Urinary bladder (tissue), 4 donors: Measurements from ENCODE around the gene ARHGEF10L. TPM values are rescaled to one million over a fixed set of nuclear protein-coding genes. Genes with fewer than 3 reads are reported as not detected.

Source experiments
- DNase-seq: peaks from one replicate; pipeline ENCODE4 v3.0.0-alpha.2; 2015; ENCODE audit errors: extremely low spot score
- H3K27ac ChIP-seq: one replicate; pipeline ENCODE4 v1.5.1; 2013; ENCODE audit warnings: low read depth, mild to moderate bottlenecking, moderate library complexity
- H3K36me3 ChIP-seq: one replicate; pipeline ENCODE4 v1.6.1; 2013; ENCODE audit warnings: mild to moderate bottlenecking, moderate library complexity; ENCODE audit not compliant: insufficient read depth
- H3K4me1 ChIP-seq: one replicate; pipeline ENCODE4 v1.6.1; 2013; ENCODE audit warnings: mild to moderate bottlenecking, moderate library complexity; ENCODE audit not compliant: insufficient read depth
- H3K4me3 ChIP-seq: one replicate; pipeline ENCODE4 v1.5.1; 2013; ENCODE audit warnings: low read depth, low read length
- WGBS: extraction: QIAGEN DNeasy Blood & Tissue Kit; methylation state at CpG from one replicate; pipeline ENCODE4 v1.1.7; 2013; 5-methylcytosine and 5-hydroxymethylcytosine counted together
- polyA plus RNA-seq: library from polyadenylated mRNA; stranded (reverse); fragments of 200-250 nt; gene quantifications from one replicate; pipeline ENCODE4 v1.2.3, GENCODE V29; 2013
- total RNA-seq: library from RNA; depleted of rRNA; stranded (reverse); fragments of >200 nt; gene quantifications from one replicate; pipeline ENCODE4 v1.2.3, GENCODE V29; 2014
- donor health status: healthy with polysubstance abuse.
- donor health status: healthy.

ARHGEF10L gene
- total and polyA plus RNA-seq, 2 donors, result 26.5 to 41.4 TPM

GRCh38 chr1:17646444-17647280 is 107.2 kb downstream of the ARHGEF10L start:
- WGBS, result 91% methylated on average over 32 of the region's 32 CpGs
- H3K36me3 ChIP-seq, result no peaks in the 10 kb centered on the region
- no peak overlapping the region for H3K27ac ChIP-seq
- no peak for DNase-seq
- no peak overlapping the region for H3K4me3 ChIP-seq
- no peaks in the 10 kb centered on the region for H3K4me1 ChIP-seq

- DNase-seq, result no peak
- Histone ChIP-seq H3K4me3 (no peak overlapping the region), H3K4me1 (no peaks in the 10 kb centered on the region), H3K36me3 (no peaks in the 10 kb centered on the region), H3K27ac (no peak overlapping the region)
- 87% methylated on average over 20 of the region's 20 CpGs for WGBS
These were observed 109.1 kb downstream of the ARHGEF10L start for GRCh38 chr1:17648457-17649145.

GRCh38 chr1:17649371-17650106 is 110.0 kb downstream of the ARHGEF10L start:
- H3K36me3 ChIP-seq, result no peaks in the 10 kb centered on the region
- no peak overlapping the region for H3K4me3 ChIP-seq
- WGBS, result 90% methylated on average over 11 of the region's 11 CpGs
- no peak overlapping the region for H3K27ac ChIP-seq
- DNase-seq, result no peak
- H3K4me1 ChIP-seq, result no peaks in the 10 kb centered on the region

- H3K36me3 ChIP-seq, result no peaks in the 10 kb centered on the region
- no peaks in the 10 kb centered on the region for H3K4me1 ChIP-seq
- no peak for DNase-seq
- H3K27ac ChIP-seq, result no peak overlapping the region
- H3K4me3 ChIP-seq, result no peak overlapping the region
- WGBS, result 76% methylated on average over 7 of the region's 7 CpGs
These were observed 113.8 kb downstream of the ARHGEF10L start for GRCh38 chr1:17653276-17653675.

- 69% methylated on average over 9 of the region's 9 CpGs for WGBS
- H3K27ac ChIP-seq, result no peak overlapping the region
- H3K4me3 ChIP-seq, result no peak overlapping the region
- H3K4me1 ChIP-seq, result no peaks in the 10 kb centered on the region
- no peak for DNase-seq
- H3K36me3 ChIP-seq, result no peaks in the 10 kb centered on the region
These were observed 114.3 kb downstream of the ARHGEF10L start for GRCh38 chr1:17653728-17654351.

- no peaks in the 10 kb centered on the region for H3K4me1 ChIP-seq
- no peak overlapping the region for H3K27ac ChIP-seq
- H3K36me3 ChIP-seq, result no peaks in the 10 kb centered on the region
- WGBS, result 89% methylated on average over 2 of the region's 2 CpGs
- DNase-seq, result no peak
- H3K4me3 ChIP-seq, result no peak overlapping the region
These were observed 115.0 kb downstream of the ARHGEF10L start for GRCh38 chr1:17654519-17654918.

GRCh38 chr1:17655169-17655568 is 115.7 kb downstream of the ARHGEF10L start:
- H3K4me3 ChIP-seq, result no peak overlapping the region
- WGBS, result 97% methylated on average over 1 of the region's 1 CpG
- DNase-seq, result no peak
- H3K36me3 ChIP-seq, result no peaks in the 10 kb centered on the region
- no peaks in the 10 kb centered on the region for H3K4me1 ChIP-seq
- H3K27ac ChIP-seq, result no peak overlapping the region

- H3K27ac ChIP-seq, result no peak overlapping the region
- no peaks in the 10 kb centered on the region for H3K36me3 ChIP-seq
- 94% methylated on average over 15 of the region's 15 CpGs for WGBS
- H3K4me3 ChIP-seq, result no peak overlapping the region
- no peak for DNase-seq
- H3K4me1 ChIP-seq, result no peaks in the 10 kb centered on the region
These were observed 116.4 kb downstream of the ARHGEF10L start for GRCh38 chr1:17655922-17656321.

- no peak for DNase-seq
- H3K36me3 ChIP-seq, result no peaks in the 10 kb centered on the region
- no peaks in the 10 kb centered on the region for H3K4me1 ChIP-seq
- no peak overlapping the region for H3K27ac ChIP-seq
- WGBS, result 93% methylated on average over 13 of the region's 13 CpGs
- H3K4me3 ChIP-seq, result no peak overlapping the region
These were observed 117.9 kb downstream of the ARHGEF10L start for GRCh38 chr1:17657436-17657835.

- Histone ChIP-seq H3K4me1 (no peaks in the 10 kb centered on the region), H3K27ac (no peak overlapping the region), H3K4me3 (no peak overlapping the region), H3K36me3 (no peaks in the 10 kb centered on the region)
- DNase-seq, result no peak
- WGBS, result 83% methylated on average over 6 of the region's 6 CpGs
These were observed 119.3 kb downstream of the ARHGEF10L start for GRCh38 chr1:17658837-17659236.

- Histone ChIP-seq H3K4me3 (no peak overlapping the region), H3K27ac (no peak overlapping the region), H3K4me1 (no peaks in the 10 kb centered on the region), H3K36me3 (peaks cover 3% of the 10 kb centered on the region)
- 65% methylated on average over 15 of the region's 15 CpGs for WGBS
- DNase-seq, result no peak
These were observed 122.2 kb downstream of the ARHGEF10L start for GRCh38 chr1:17661546-17662157.

- Histone ChIP-seq H3K4me3 (no peak overlapping the region), H3K4me1 (no peaks in the 10 kb centered on the region), H3K27ac (no peak overlapping the region), H3K36me3 (peaks cover 3% of the 10 kb centered on the region)
- no peak for DNase-seq
- 97% methylated on average over 10 of the region's 10 CpGs for WGBS
These were observed 122.8 kb downstream of the ARHGEF10L start for GRCh38 chr1:17662296-17662695.

GRCh38 chr1:17662786-17663185 is 123.3 kb downstream of the ARHGEF10L start:
- no peak overlapping the region for H3K27ac ChIP-seq
- 92% methylated on average over 9 of the region's 9 CpGs for WGBS
- H3K36me3 ChIP-seq, result peaks cover 5% of the 10 kb centered on the region
- H3K4me3 ChIP-seq, result no peak overlapping the region
- H3K4me1 ChIP-seq, result no peaks in the 10 kb centered on the region
- no peak for DNase-seq
